HL-60 (cell line): Measurements from ENCODE around the gene DCHS1.

Experiments used
- CTCF ChIP-seq: IDR thresholded peaks from one replicate; pipeline ENCODE4 v1.5.1; 2011; ENCODE audit warnings: low read length, control low read depth, inconsistent platforms; ENCODE audit not compliant: insufficient read depth
- GABPA ChIP-seq: IDR thresholded peaks from 2 replicates; pipeline ENCODE4 v1.6.1; 2012; ENCODE audit warnings: low read depth
- POLR2AphosphoS5 ChIP-seq: IDR thresholded peaks from 2 replicates; pipeline ENCODE4 v1.6.1; 2012; ENCODE audit warnings: low read depth
- REST ChIP-seq: IDR thresholded peaks from 2 replicates; pipeline ENCODE4 v1.6.1; 2012; ENCODE audit warnings: low read depth; ENCODE audit not compliant: insufficient replicate concordance
- SPI1 ChIP-seq: IDR thresholded peaks from 2 replicates; pipeline ENCODE4 v1.6.1; 2012; ENCODE audit warnings: low read depth, mild to moderate bottlenecking, borderline replicate concordance

- TF ChIP-seq REST (no peak), CTCF (no peak), POLR2AphosphoS5 (no peak), GABPA (no peak), SPI1 (no peak)
Observed at GRCh38 chr11:6653656-6654055, 2.0 kb downstream of the DCHS1 start.
